CD4-positive, alpha-beta T cell treated with Interleukin-17A for 1 hour (primary cell): ENCODE measurements around the gene MTHFD2.

Experiments used
- DNase-seq: peaks from one replicate; pipeline ENCODE4 v3.0.0-alpha.2; 2020

MTHFD2 gene

DNA sequence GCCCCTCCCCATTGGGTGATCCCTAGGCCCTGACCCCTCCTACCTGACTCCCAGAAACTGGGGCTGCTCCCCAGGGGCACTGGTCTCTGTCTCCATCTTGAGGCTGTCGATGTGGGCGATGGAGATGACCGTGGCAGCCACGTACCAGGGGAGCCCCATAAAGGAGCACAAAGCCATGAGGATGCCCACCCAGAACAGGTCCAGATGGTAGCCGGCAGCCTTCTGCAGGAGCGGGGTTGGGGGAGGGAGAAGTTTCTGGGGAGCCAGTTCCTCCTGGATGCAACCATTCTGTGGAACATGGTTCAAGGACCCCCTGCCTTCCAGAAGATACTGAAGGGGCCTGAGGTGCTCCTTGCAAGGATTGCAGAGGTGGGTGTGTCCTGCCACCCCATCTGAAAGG is 34.0 kb downstream of the MTHFD2 start:
- no peak for DNase-seq

- DNase-seq = no peak
These were observed 35.2 kb downstream of the MTHFD2 start for GRCh38 chr2:74233648-74234047.

GRCh38 chr2:74235041-74235440 is 36.6 kb downstream of the MTHFD2 start:
- DNase-seq = no peak

DNA sequence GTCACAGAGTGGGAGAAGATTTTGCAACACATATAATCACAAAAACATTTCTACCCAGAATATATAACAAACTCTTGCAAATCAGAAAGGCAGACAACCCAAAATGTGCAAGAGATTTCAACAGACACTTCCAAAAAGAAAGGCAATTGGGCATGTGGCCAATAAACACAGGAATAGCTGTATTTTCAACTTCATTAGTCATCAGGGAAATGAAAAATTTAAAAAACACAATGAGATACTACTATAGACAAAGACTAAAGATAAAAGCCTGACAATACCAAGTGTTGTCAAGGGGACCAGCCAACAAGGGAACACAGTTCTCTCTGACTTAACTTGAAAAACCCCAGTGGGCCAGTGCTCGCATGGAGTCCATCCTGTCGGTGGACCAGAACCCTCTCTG is 40.5 kb downstream of the MTHFD2 start:
- DNase-seq = no peak

DNA sequence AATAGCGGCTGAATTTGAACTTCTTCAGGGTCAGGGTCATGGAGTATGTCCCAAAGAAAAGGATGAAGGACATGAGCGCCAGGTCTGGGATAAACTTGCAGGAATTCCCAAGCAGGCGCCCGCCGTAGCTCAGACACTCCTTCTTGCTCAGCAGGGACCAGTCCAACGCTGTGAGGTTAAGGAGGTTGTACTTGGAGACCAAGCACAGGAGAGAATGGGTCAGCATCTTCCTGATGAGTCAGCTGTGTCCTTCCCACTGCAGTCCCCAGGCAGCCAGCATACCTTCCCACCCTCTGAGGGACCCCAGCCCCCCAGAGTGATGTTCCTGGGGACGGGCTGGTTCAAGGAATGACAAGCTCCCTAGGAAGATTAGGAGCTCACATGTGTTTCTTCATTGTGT is 40.9 kb downstream of the MTHFD2 start:
- DNase-seq = no peak

DNA sequence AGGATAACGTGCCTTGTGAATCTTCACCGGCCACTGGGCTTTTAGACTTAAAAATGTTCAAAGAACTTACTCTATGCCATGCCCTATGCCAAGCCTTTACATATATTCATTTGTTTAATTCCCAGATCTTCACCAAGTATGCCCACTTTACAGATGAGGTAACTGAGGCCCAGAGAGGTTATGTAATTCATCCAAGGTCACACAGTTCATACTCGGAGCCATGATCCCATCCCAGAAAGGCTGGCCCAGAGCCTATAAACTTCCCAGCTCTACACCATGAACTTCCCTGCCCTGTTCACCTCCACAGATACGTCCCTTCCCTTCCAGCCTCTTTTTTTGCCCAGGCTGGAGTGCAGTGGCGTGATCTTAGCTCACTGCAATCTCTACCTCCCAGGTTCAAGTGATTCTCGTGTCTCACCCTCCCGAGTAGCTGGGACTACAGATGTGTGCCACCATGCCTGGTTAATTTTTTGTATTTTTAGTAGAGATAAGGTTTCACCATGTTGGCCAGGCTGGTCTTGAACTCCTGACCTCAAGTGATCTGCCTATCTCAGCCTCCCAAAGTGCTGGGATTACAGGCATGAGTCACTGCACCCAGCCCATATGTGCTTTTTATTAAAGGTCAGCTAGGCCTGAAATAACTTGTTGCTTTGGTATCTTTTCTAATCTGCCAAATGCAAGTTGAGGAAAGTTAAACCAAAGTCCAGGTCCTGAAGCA is 44.1 kb downstream of the MTHFD2 start:
- no peak for DNase-seq

DNA sequence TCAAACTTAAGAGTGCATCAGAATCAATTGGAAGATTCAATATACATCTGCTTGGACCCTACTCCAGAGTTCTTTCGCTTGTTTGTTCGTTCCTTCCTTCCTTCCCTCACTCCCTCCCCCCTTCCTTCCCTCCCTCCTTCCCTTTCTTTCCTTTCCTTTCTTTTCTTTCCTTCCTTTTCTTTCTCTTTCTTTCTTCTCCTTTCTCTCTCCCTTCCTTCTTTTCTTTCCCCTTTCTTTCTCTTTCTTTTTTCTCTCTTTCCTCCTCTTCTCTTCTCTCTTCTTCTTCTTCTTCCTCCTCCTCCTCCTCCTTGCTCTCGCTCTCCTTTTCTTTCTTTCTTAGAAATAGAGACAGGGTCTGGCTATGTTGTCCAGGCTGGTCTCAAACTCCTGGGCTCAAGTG is 45.9 kb downstream of the MTHFD2 start:
- DNase-seq = no peak

GRCh38 chr2:74246496-74247195 is 48.2 kb downstream of the MTHFD2 start:
- DNase-seq = no peak

DNA sequence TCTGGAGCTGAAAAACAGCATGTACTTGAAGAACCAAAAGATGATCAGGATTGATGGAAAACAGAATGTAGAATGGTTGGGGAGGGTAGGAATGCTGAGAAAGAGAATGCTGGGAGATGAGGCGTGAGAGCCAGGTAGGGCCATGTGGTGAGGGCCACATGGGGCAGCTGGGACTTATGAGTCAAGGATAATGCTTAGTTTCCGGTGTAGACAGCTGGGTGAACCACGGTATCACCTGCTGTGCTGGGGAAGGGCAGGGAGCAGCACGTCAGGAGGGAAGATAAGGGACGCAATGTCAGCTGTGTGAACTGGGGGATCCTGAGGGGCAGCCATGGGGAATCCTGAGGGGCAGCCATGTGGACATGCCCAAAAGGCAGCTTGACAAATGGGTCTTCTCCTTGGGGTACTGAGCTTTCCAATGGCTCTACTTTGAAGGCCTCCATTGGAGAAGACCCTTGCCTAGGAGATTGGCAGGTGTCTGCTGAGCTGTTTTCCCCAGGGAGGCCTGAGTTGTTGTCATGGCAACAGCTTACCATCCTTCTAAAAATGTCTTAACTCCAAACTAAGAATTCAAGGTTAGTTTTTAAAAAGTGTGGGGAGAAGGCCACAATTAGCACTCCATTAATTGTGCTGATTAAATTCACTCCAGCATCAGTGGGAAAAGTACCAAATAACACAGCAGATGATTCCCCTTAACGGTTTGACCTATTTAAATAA is 51.1 kb downstream of the MTHFD2 start:
- DNase-seq = no peak

GRCh38 chr2:74250189-74250631 is 51.8 kb downstream of the MTHFD2 start:
- DNase-seq = peak; percentile 66

GRCh38 chr2:74252036-74252435 is 53.6 kb downstream of the MTHFD2 start:
- no peak for DNase-seq

DNA sequence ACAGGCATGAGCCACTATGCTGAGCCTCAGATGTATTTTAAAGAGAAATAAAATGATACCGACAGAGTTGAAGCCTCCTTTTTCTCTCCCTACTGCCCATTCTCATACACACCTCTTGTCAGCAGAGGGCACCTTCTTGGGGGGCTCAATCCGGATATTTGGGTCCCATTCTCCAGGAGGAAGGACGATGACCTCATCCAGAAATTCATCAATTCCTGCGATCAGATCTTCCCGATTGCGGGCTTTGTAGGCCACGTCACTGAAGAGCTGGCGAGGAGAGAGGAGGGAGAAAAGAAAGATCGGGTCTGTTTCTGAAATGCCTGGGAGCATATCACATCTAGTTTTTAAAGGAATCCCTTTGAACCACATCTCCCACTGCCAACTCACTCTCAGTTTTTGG is 54.4 kb downstream of the MTHFD2 start:
- no peak for DNase-seq

GRCh38 chr2:74253306-74253970 is 55.0 kb downstream of the MTHFD2 start:
- DNase-seq = no peak

GRCh38 chr2:74253971-74254310 is 55.5 kb downstream of the MTHFD2 start:
- DNase-seq = no peak

GRCh38 chr2:74255660-74256213 is 57.3 kb downstream of the MTHFD2 start:
- no peak for DNase-seq

- no peak for DNase-seq
These were observed 60.8 kb downstream of the MTHFD2 start for GRCh38 chr2:74259191-74259590.

DNA sequence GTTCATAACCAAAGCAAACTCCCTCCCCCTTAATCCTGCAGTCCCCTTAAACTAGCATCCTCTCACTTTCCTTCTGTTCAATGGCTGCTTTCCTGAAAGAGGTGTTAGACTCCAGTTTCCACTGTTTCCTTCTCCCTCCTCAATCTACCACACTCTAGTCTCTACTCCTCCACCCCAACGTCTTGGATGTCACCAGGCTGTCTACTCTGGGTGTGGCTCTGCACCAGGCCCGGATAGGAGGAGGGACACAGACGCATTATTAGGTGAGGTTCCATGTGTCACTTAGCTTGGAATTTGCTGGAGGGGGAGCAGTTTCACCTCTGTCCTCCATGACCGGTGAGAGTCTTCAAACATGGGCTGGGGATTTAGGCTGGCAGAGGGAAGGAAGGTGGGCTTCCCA is 61.3 kb downstream of the MTHFD2 start:
- no peak for DNase-seq

- DNase-seq = no peak
These were observed 62.1 kb downstream of the MTHFD2 start for GRCh38 chr2:74260495-74260894.

- DNase-seq = no peak
These were observed 62.9 kb downstream of the MTHFD2 start for GRCh38 chr2:74261204-74261864.

DNA sequence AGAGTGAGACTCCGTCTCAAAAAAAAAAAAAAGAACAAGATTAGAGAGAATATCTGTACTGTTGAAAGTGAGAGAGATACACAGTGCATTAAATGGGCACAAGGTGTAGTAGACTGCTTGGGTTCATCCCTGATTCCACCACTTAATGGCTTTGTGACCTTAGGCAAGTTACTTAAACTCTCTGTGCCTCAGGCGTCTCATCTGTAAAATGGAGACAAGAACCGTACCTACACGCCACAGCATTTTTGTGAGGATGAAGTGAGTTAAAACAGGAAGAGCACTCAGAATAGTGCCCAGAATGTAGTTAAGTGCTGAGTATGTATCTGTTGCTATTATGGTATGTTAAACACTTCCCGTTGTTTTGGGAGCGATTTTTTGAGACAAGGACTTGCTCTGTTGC is 64.3 kb downstream of the MTHFD2 start:
- DNase-seq = no peak

DNA sequence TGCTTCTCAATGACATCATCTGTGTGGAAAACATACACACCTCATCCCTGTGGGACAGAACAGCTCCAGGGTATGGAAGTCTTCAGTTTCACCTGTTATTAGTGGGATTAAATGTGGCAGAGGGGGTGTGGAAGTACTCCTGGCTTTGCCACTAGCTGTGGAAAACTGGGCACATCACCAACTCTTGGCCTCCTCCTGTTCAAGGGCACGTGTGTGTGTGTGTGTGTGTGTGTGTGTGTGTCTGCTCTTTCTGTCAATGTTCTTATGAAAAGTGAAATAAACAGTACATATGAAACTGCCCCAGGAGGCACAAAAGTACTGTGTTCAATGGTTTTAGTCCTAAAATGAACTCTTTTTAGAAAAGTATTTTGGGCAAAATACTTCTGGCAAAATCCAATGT is 65.9 kb downstream of the MTHFD2 start:
- DNase-seq = no peak

- peak; percentile 78 for DNase-seq
These were observed 68.7 kb downstream of the MTHFD2 start for GRCh38 chr2:74267068-74267467.
